ENCODE measurements around the gene BNIP5. TPM values are rescaled to one million over a fixed set of nuclear protein-coding genes. Genes with fewer than 3 reads are reported as not detected.
A peak's percentile ranks its signal among the peaks of the same experiment; 100 is the strongest.

Gene BNIP5
- total and polyA plus RNA-seq, 8 donors, result 2.4 to 14.8 (median 4.6) TPM

DNA sequence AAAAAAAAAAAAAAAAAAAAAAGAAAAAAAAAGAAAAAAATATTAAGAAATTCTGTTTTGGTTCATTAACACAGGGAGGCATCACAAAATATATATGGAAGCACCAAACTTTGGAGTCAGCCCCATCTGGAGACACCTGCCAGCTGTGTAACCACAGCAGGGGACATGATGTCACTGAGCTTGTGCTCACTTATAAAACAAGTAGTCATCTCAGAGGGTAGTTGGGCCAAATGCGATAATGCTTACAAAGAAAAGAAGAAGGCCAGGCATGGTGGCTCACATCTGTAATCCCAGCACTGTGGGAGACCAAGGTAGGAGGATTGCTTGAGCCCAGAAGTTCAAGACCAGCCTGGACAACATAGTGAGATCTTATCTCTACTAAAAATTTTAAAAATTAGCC is 1.1 kb upstream of the BNIP5 start:
- intact Hi-C loops (cut with DNase I; ENCODE audit: low total_unique reads), result no loop called here
- H3K4me1 ChIP-seq, result peaks cover 5 to 43% (median 28%) of the 10 kb centered on the region in 4 donors
- no peaks in the 10 kb centered on the region for H3K9me3 ChIP-seq
- no peak for DNase-seq
- H3K4me3 ChIP-seq, result no peak overlapping the region
- no peaks in the 10 kb centered on the region for H3K36me3 ChIP-seq
- WGBS, 5 donors, result 83 to 100% (median 95%) methylated on average over 1 of the region's 1 CpG
- H3K27ac ChIP-seq, result no peak overlapping the region
- peaks cover 0 to 40% (median 0%) of the 10 kb centered on the region in 3 donors for H3K27me3 ChIP-seq
- TF ChIP-seq POLR2AphosphoS5 (IDR thresholded peaks at IDR 0.05) (no peak), POLR2A (IDR thresholded peaks at IDR 0.05) (no peak), EP300 (IDR thresholded peaks at IDR 0.05) (no peak)
- TF ChIP-seq, protein P1, sequence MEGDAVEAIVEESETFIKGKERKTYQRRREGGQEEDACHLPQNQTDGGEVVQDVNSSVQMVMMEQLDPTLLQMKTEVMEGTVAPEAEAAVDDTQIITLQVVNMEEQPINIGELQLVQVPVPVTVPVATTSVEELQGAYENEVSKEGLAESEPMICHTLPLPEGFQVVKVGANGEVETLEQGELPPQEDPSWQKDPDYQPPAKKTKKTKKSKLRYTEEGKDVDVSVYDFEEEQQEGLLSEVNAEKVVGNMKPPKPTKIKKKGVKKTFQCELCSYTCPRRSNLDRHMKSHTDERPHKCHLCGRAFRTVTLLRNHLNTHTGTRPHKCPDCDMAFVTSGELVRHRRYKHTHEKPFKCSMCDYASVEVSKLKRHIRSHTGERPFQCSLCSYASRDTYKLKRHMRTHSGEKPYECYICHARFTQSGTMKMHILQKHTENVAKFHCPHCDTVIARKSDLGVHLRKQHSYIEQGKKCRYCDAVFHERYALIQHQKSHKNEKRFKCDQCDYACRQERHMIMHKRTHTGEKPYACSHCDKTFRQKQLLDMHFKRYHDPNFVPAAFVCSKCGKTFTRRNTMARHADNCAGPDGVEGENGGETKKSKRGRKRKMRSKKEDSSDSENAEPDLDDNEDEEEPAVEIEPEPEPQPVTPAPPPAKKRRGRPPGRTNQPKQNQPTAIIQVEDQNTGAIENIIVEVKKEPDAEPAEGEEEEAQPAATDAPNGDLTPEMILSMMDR (IDR thresholded peaks at IDR 0.05), result no peak

DNA sequence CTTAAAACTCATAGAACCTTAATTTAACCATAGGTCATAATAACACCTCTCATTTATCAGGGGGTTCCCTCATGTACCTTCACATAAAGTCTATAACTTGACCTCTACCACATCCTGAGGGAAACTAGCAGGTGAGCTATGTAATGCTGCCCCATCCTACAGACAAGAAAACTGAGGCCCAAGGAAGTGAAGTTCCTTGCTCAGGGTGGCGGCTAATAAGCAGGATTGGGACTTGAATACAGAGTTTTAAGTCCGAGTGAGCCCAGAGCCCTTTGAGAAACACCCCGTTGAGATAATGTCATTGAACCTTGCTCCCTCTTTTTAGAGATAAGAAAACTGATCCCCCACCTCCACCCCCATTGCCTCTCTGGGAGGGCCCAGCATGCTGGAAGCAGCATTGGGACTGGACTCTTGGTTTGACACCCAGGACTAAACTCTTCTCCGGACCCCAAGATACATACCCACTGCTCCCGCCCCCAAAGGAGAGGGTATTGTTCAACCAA is 429 bp downstream of the BNIP5 start:
- Histone ChIP-seq H3K4me1 (peaks cover 5 to 42% (median 25%) of the 10 kb centered on the region in 4 donors), H3K9me3 (no peaks in the 10 kb centered on the region), H3K36me3 (no peaks in the 10 kb centered on the region), H3K4me3 (peak overlapping the region in 3 of 4 donors; percentile 2 to 43 (median 7)), H3K27ac (peak overlapping the region in 3 of 5 donors; percentile 29 to 57 (median 40)), H3K27me3 (peaks cover 0 to 50% (median 0%) of the 10 kb centered on the region in 3 donors)
- WGBS, 5 donors, result 69 to 80% (median 72%) methylated on average over 5 of the region's 5 CpGs
- TF ChIP-seq, protein P1 (IDR thresholded peaks at IDR 0.05), result no peak
- TF ChIP-seq EP300 (IDR thresholded peaks at IDR 0.05) (no peak), POLR2A (IDR thresholded peaks at IDR 0.05) (no peak), POLR2AphosphoS5 (IDR thresholded peaks at IDR 0.05) (no peak)
- intact Hi-C loops (cut with DNase I; ENCODE audit: low total_unique reads), result no loop called here
- no peak for DNase-seq

DNA sequence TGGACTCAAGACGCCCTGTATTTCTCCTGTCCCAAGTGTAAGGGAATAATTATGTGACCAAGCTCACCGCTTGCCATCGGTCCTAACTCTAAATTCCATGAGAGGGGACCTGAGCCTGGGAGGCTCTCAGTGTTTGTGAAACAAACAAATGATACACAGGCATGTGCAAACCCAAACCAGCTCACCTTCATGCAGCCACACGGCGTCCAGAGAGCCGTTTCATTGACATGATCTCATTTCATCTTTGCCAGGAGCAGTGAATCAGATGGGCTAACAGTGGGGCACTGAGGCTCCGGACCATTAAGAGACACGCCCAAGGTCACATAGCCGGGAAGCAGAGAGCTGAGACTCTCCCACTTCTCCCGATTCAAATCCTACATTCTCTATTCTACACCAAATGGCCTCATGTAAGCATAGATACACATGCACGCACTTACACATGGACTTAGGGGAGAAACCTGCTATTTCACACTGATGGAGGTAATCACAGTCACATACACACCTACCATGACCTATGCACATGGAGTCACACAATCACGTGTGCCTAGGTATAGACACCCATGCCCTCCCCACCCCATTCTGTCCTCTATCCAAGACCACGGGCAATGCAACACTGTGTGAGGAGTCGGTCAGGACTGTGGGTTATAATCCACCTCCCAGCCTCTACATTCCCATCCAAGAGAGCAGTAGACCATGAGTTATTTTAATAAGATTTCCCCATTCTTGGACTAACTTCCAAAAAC is 1.1 kb downstream of the BNIP5 start:
- peak overlapping the region in 4 of 5 donors; percentile 26 to 50 (median 45) for H3K27ac ChIP-seq

DNA sequence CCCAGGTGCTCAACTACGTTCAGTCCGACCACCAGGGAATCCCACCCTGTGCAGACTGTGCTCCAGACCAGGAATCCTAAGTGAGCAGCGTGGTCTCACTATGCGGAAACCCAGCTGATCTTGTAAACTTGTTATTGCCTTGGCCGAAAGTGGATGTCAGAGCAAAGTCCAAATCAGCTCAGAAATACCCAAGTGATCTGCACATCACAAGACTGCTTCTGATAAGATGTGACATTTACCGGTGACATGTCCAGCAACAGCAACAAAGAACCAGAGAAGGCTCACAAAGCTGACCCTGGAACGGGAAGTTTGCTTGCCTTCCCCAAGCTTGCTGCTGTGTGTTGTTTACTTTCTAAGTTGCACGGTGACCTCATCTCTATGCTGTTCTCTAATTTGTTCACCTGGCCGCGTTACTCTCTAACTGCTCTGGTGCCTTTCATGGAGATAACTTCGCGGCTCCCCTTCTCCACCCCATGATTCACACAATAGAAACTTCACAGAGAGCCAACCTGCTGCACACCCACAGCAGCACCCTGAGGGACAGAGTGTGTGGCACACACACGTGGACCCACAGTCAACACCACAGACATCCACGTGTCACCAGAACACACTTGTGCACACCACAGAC is 1.7 kb downstream of the BNIP5 start:
- peaks cover 0 to 51% (median 0%) of the 10 kb centered on the region in 3 donors for H3K27me3 ChIP-seq
- intact Hi-C loops (cut with DNase I; ENCODE audit: low total_unique reads), result no loop called here
- peak; percentile 50 to 85 for DNase-seq
- H3K36me3 ChIP-seq, result peaks cover 0 to 4% (median 0%) of the 10 kb centered on the region in 4 donors
- peaks cover 5 to 30% (median 17%) of the 10 kb centered on the region in 4 donors for H3K4me1 ChIP-seq
- peak overlapping the region in 2 of 4 donors; percentile 2 to 43 for H3K4me3 ChIP-seq
- TF ChIP-seq POLR2A (IDR thresholded peaks at IDR 0.05) (no peak), POLR2AphosphoS5 (IDR thresholded peaks at IDR 0.05) (peak in 1 of 3 donors; percentile 48), EP300 (IDR thresholded peaks at IDR 0.05) (no peak)
- TF ChIP-seq, protein P1 (IDR thresholded peaks at IDR 0.05), result no peak
- H3K9me3 ChIP-seq, result no peaks in the 10 kb centered on the region
- 29 to 46% (median 36%) methylated on average over 14 of the region's 14 CpGs for WGBS, 5 donors
- H3K27ac ChIP-seq, result peak overlapping the region; percentile 26 to 50 (median 49)

More for the DNA sequence above, 1.1 kb downstream of the BNIP5 start:
- TF ChIP-seq, protein P1 (IDR thresholded peaks at IDR 0.05), result no peak
- TF ChIP-seq POLR2A (IDR thresholded peaks at IDR 0.05), result no peak
- TF ChIP-seq POLR2AphosphoS5 (IDR thresholded peaks at IDR 0.05), result no peak
- no peak for TF ChIP-seq EP300 (IDR thresholded peaks at IDR 0.05)
- peak in 1 of 2 donors; percentile 40 for DNase-seq
- peak overlapping the region in 3 of 4 donors; percentile 2 to 43 (median 7) for H3K4me3 ChIP-seq
- intact Hi-C loops (cut with DNase I; ENCODE audit: low total_unique reads), result no loop called here
- peaks cover 5 to 36% (median 19%) of the 10 kb centered on the region in 4 donors for H3K4me1 ChIP-seq
- no peaks in the 10 kb centered on the region for H3K36me3 ChIP-seq
- 49 to 63% (median 58%) methylated on average over 13 to 14 of the region's 14 CpGs for WGBS, 5 donors
- peaks cover 0 to 49% (median 0%) of the 10 kb centered on the region in 3 donors for H3K27me3 ChIP-seq
- no peaks in the 10 kb centered on the region for H3K9me3 ChIP-seq

All from stomach (tissue), 9 donors.